KG1 (cell line): ENCODE data around the gene SLC22A7.
A peak's percentile ranks its signal among the peaks of the same experiment; 100 is the strongest.

Source experiments
- DNase-seq: peaks from one replicate; lab custom pipeline; 2025; lab: John Stamatoyannopoulos, UW

SLC22A7 gene, protein sequence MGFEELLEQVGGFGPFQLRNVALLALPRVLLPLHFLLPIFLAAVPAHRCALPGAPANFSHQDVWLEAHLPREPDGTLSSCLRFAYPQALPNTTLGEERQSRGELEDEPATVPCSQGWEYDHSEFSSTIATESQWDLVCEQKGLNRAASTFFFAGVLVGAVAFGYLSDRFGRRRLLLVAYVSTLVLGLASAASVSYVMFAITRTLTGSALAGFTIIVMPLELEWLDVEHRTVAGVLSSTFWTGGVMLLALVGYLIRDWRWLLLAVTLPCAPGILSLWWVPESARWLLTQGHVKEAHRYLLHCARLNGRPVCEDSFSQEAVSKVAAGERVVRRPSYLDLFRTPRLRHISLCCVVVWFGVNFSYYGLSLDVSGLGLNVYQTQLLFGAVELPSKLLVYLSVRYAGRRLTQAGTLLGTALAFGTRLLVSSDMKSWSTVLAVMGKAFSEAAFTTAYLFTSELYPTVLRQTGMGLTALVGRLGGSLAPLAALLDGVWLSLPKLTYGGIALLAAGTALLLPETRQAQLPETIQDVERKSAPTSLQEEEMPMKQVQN

DNA sequence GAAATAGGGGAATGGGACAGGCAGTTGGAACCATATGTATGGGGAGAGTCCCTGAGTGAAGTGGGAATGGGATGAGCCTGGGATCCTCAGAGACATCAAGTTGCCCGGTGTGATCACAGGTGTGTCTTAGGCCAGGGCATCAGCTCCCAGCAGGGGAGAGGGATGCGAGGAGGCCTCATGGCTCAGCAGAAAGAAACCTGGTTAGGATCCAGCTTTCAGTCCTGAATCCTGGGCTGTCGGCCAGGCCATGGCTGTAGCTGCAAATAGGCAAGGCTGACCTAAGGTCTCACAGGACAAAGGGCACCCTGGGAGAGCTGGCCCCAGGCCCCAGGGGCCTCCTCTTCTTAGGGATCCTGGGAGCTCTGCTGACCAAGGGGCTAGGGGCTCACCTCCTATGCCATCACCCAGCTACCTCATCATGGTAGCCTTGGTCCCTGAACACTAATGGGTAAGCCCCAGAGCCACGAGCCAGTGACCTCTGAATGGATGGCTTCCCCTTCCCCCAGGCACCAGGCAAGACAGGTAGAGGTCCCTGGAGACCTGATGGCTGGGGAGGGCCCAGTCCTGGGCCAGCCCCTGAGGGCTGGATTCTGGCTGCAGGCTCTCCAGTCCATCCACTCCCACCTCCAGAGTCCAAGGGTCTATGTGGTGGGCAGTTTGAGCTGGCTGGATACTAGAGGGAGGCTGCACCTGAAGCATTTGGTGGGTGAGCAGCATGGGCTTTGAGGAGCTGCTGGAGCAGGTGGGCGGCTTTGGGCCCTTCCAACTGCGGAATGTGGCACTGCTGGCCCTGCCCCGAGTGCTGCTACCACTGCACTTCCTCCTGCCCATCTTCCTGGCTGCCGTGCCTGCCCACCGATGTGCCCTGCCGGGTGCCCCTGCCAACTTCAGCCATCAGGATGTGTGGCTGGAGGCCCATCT lies at the start of gene SLC22A7:
TSS of gene SLC22A7 (plus strand) at position 617 of the 921 bp plus-strand sequence. CDS start at position 716, 99 bp downstream.
- DNase-seq, result no peak

DNA sequence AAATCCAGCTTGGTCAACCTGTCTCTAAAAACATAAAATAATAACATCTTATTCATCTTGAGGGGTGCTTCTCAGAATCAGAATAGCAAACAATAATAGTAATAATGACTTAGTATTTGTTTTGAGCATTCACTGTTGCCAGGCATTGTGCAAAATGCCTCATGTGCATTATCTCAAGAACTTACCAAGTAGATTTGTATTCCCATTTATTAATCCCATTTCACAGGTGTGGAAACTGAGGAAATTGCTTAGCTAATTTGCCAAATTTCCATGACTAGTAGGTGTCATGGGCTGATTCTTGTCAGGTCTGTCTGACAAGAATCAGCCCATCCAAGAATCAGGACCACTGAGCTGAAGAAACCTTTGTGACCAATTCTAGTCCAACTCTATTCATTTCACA lies 49.3 kb upstream of the SLC22A7 start:
- DNase-seq, result no peak

DNA sequence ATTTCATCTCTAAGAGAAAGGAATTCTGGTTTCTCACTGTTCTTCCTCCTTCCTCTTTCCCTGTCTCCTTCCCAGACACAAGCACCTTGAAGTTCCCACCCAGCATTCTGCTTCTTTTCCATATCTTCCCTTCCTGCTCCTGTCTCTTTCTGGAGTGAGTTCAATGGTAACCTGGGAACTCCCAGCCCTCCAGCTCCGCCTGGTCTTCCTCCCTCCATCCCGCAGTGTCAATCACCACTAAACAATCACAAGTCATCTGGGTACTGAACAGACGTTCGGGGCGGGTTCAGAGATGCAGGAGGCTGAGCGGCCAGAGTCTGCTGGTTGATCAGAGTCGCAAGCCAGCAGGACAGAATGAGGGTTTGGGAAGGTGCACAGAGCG lies 47.1 kb upstream of the SLC22A7 start:
- no peak for DNase-seq

DNA sequence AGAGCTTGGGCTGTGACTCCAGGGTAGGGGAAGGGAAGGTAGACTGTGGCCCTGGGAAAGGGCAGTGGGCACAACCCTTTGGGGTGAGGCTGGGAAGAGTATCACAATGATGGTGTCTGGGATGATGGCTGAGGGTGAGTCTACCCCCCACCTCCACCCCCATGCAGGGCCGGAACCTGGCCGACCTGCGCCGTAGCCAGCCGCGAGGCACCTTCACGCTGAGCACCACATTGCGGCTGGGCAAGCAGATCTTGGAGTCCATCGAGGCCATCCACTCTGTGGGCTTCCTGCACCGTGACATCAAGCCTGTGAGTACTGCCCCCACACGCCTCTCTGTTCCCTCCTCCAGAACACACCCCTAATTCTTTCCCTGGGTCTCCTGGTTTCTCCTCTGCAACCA lies 44.7 kb upstream of the SLC22A7 start:
- DNase-seq, result no peak

DNA sequence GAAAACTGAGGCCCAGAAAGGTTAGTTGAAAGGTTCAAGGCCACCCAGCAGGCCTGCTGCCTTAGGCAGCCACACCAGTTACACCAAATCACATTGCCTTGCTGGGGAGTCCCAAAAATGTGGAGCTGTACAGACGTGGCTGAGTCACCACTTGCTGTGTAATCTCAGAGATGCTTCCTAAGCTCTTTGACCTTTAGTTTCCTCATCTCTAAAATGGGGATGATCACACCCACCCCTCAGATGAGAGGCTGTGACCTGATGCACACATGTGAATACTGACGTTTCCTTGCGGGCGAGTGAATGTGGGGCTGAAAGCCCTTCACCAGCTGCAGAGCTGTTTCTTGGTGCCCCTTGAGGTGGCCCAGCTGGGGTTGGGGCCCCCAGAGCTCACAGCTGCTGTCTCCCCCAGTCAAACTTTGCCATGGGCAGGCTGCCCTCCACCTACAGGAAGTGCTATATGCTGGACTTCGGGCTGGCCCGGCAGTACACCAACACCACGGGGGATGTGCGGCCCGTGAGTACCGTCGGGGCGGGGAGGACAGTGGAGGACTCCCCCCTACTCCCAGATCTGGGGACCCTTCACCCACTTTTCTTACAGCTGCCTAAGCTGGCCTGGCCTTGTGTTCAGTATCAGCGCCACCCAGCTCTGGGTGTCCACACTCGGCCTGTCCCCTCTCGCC lies 43.8 kb upstream of the SLC22A7 start:
- DNase-seq, result no peak

DNA sequence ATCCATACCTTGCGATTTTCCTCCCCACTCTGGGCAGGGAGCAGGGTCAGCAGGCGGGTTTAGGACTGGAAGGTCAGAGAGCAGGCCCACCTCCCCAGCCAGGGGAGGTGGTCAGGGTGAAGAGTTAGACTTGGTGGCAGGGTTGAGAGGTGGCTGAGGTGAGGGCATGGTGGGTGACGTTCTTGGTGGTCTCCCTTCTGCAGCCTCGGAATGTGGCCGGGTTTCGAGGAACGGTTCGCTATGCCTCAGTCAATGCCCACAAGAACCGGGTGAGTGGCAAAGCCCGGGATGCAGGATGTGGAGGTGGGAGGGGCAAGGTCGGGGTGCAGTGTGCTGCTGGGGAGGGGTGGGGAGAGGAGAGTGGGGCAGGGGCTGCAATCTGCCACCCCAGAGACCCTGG lies 43.2 kb upstream of the SLC22A7 start:
- no peak for DNase-seq

DNA sequence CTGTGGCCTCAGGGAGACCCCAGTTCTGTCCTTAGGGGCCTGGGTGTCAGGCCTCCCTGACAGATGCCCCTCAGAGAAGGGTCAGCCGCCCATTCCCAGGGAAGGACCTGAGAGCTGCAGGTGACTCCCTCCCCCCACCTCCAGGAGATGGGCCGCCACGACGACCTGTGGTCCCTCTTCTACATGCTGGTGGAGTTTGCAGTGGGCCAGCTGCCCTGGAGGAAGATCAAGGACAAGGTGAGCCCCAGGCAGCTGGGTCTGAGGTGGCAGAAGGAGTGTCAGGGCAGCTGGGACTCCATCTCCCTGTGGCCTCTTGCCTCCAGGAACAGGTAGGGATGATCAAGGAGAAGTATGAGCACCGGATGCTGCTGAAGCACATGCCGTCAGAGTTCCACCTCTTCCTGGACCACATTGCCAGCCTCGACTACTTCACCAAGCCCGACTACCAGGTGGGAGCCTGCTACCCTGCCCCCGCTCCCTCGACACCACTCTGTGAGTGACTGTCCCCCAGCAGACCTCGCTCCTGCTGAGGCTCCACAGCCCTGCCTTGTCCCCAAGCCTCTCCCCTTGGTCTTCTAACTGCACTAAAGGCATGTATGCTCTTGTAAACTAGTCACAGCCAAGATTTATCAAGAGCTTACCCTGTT lies 42.5 kb upstream of the SLC22A7 start:
- DNase-seq, result no peak

DNA sequence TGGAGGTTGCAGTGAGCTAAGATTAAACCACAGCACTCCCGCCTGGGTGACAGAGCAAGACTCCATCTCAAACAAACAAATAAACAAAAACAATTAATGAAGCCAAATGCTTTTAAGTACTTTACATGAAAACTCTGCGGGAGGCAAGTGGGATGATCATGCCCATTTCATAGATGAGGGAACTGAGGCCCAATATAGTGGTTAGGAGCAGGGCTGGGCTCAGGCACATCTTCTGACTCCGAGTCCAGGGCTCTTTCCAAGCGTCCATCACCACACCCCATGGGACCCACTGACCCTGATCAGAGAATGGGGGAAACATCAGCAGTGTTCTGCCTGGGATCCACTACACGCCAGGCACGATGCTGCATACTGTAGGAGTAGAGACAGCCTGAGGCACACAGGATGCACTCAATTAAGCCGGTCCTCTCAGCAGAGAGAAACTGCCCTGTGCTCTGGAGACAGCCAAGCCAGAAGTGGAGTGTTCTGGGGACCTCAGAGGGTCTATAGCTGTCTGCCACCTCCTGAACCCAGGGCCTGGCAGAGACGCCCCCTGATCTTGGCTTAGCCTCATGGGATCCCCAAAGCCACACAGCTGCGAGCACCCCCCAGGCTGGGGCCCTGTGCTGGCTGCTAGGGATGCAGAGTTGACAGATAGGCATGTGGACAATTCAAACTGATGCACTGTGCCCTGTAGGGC lies 41.2 kb upstream of the SLC22A7 start:
- no peak for DNase-seq

DNA sequence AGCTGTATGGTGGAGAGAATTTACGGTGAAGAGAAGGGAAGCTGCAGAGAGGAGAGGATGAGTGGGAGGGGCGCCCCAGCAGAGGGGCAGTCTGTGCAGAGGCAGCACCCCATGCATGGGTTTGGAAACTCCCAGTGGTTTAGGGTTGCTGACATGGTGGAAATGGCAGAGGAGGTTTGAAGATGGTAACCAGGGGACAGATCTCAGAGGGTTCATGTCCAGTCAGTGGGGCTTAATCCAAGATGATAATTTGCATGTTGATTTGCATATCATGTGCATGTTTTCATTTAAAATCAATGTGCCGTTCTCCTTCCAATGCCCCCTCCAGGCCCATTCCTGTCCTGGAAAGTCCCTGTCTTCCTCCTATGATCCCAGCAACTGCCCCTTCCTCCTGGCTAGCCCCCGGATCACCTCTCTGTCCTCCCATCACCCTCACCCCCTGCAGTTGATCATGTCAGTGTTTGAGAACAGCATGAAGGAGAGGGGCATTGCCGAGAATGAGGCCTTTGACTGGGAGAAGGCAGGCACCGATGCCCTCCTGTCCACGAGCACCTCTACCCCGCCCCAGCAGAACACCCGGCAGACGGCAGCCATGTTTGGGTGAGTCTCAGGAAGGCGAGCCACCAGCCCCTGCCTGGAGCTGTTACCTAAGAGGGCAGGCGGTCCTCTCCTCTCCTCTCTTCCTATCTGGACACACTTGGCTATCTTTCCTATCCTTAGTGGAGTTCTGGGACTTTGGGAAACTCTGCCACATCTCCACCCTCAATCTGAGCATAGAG lies 40.5 kb upstream of the SLC22A7 start:
- DNase-seq, result no peak

DNA sequence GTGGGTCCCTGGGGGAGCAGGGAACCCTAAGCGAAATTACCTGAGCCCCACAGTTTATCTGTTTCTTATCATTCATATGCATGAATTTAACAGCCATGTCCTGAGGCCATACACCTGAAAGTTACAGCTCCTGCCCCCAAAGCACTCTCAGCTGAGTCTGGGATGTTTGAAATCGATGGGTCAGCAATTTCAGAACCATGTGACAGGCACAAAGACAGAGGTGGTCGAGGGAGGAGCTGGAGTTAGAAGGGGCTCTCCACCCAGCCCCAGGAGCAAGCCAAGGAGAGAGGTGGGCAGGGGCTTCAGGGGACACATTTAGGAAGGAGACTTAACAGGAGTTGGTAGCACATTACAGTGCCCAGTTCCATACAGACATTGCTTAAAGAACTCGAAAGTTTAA lies 39.9 kb upstream of the SLC22A7 start:
- no peak for DNase-seq

DNA sequence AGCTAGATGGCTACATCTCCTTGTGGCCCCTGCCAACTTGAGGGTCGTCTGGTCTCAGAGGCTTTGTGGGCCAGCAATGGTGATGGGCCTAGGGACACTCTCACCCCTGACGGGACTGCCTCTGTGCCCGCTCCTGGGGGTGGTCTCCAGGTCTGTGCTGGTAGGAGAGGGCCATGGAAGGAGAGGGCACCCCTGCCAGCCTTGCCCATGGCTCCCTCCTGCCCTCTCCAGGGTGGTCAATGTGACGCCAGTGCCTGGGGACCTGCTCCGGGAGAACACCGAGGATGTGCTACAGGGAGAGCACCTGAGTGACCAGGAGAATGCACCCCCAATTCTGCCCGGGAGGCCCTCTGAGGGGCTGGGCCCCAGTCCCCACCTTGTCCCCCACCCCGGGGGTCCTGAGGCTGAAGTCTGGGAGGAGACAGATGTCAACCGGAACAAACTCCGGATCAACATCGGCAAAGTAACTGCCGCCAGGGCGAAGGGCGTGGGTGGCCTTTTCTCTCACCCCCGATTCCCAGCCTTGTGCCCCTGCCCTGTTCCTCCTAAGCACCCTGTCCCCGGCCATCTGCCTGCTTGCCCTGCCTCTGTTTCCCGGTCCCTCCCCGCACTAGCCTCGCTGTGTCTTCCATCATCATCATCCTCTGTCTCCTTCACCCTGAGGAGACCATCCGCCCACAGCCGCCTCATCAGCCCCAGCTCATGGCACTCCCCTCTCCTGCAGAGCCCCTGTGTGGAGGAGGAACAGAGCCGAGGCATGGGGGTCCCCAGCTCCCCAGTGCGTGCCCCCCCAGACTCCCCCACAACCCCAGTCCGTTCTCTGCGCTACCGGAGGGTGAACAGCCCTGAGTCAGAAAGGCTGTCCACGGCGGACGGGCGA lies 39.0 kb upstream of the SLC22A7 start:
- no peak for DNase-seq

DNA sequence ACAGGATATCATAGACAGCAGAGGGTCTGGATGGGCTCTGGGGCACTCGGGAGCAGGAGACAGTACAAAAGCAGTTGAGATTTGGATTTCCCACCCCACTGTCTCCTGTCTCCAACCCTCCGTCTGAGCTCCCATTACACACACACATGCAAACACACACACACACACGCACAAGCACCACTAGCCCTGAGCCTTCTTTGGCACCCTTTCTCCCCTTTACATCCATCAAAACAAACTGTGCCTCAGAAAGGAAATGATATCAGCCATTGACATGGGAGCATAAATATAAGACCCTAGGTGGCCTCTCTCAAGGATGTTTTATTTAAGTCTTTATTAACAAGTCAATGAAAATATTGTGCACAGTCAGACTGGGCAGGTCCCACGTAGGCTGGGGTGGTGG lies 37.3 kb upstream of the SLC22A7 start:
- no peak for DNase-seq

DNA sequence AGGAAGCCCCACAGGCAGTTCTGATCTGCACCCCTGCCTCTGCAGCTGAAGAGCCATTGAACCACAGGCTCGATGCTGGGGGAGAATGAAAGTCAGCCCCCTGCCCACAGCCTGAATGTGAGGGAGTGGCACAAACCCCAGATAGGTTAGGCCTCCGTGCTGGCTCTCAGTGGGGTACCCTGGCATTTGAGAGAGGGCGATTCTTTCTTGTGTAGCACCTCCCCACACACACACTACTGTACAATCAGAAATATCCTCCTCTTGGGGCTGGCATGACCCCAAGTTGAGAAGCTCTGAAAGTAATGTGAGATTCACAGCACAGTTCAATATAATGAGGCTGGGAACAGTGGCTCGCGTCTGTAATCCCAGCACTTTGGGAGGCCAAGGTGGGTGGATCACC lies 36.9 kb upstream of the SLC22A7 start:
- DNase-seq, result no peak

DNA sequence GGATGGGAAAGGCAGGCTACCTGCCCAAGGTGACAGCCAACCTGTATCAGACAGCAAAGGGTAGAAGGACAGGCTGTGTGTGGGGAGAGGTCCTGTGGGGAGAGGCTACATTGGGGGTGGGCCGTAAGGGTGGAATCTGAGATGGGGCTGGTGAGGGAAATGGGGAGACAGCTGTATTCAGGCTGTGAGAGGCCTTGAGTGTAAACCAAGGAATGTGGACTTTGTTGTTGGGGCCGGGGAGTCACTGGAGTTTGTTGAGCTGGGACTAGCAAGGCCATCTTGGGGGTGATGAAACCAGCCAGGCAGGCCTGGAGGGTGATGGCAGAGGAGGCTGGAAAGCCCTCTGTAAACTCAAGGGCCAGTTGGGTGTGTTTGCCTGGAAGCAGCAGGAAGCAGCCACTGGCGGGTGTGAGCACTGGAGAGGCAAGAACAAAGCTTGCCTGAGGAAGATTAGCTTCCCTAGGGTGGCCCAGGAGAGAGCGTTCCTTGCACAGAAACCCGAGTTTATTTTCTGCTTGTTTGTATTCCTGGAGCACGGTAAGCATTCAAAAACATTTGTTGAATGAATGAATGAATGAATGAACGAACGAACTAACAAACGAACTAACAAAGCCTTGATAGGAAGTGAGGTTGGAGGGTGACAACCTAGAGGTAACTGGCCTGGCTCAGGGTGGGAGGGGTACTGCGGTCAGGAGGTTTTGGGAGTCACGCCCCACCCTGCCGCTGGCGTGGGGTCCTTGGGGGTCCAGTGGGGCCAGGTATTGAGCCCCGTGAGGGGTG lies 35.9 kb upstream of the SLC22A7 start:
- no peak for DNase-seq

DNA sequence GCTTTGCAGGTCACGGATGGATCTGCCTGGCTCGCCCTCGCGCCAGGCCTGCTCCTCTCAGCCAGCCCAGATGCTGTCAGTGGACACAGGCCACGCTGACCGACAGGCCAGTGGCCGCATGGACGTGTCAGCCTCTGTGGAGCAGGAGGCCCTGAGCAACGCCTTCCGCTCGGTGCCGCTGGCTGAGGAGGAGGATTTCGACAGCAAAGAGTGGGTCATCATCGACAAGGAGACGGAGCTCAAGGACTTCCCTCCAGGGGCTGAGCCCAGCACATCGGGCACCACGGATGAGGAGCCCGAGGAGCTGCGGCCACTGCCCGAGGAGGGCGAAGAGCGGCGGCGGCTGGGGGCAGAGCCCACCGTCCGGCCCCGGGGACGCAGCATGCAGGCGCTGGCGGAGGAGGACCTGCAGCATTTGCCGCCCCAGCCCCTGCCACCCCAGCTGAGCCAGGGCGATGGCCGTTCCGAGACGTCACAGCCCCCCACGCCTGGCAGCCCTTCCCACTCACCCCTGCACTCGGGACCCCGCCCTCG lies 35.2 kb upstream of the SLC22A7 start:
- DNase-seq, result no peak

DNA sequence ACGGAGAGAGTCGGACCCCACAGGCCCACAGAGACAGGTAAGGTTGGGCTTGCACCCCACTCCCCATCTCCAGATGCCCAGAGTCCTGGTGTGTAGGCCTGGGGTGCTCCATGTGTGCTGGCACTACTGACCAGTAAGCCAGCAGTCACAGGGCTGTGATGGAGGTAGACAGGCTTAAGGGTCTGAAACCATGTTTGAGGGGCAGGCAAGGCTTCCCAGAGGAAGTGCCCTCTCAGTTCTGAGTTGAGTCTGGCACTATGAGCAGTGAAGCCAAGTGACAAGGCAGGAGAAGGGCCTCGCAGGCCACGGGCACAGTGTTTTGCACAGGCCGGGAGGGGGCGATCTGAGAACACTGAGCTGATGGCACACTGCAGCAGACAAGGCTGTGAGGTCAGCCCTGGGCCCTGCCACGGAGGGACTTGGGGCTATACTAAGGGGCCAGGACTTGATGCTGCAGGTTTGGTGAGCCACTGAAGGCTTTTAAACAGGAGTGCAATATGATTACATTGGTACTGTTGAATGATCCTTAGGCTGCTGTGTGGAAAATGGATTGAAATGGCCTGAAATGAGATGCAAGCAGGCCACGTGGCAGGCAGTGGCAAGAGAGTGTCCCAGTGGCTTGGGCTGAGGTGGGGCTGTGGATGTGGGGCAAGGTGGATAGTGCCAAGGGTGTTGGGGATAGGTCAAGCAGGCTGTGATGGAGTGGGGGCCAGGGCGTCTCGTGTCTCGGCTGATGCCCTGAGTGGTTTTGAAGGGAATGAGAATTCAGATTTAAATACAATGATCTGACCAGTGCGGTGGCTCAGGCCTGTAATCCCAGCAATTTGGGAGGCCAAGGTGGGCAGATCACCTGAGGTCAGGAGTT lies 34.5 kb upstream of the SLC22A7 start:
- peak; percentile 24 for DNase-seq

DNA sequence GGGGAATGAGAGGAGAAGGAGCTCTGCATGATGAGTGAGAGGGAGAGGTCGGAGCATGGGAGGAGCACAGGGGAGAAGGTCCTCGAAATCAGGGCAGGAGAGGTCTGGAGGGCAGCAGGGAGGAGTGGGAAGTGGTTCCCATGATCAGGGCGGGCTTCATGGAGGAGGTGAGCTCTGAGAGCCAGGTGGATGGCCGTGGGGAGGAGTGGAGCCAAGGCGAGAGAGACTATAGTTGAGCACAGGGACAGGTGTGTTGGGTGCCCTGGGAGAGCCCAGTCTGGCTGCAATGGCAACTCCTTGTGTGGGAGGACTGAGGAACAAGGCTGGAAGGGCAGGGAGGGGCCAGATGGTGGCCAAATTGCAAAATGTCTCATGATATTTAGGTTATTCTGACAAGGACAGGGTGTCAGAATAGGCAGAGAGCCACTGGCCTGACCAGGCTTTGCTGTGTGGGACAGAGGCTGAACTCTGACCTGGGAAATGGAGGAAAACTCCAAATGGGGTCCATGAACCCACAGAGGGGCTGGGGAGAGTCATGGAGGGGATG lies 33.4 kb upstream of the SLC22A7 start:
- no peak for DNase-seq
